GM19238 (cell line): ENCODE results near the gene OR8B8.
"Not testable (repeated sequence)": the region's sequence is repeated elsewhere in the genome, so short reads cannot be mapped to it uniquely, and the experiment has no call there.

Experiments
- DNase-seq: peaks from one replicate; pipeline ENCODE4 v3.0.0; 2011; ENCODE audit warnings: low spot score; ENCODE audit not compliant: insufficient read length

The OR8B8 gene

DNA sequence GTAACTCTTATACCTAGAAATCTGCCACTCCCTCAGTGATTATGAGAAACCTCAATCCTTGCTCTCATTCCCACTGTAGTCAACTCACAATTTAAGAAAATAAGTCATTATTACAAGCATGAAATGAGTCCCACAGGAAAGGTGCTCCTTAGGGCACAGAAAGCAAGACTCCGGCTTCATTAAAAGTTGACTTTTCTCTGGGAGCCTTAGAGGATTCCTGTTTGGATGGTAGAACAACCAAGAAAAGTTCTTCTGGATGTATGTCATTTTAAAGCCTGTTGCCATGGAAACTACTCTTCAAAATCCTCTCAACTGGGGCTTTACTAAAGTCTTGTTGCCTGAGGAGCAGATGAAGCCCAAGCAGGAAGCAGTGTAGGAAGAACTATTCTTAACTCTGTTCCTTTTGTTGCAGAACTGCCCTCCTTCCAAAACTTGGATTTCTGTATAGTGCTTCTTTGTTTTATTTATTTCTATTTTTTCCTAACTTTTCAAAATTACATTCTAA lies at the start of gene OR8B8:
OR8B8 (minus strand) TSS at position 51 of the 505 bp plus-strand sequence. CDS start 4,611 bp downstream, outside the sequence.
- DNase-seq, result no peak

DNA sequence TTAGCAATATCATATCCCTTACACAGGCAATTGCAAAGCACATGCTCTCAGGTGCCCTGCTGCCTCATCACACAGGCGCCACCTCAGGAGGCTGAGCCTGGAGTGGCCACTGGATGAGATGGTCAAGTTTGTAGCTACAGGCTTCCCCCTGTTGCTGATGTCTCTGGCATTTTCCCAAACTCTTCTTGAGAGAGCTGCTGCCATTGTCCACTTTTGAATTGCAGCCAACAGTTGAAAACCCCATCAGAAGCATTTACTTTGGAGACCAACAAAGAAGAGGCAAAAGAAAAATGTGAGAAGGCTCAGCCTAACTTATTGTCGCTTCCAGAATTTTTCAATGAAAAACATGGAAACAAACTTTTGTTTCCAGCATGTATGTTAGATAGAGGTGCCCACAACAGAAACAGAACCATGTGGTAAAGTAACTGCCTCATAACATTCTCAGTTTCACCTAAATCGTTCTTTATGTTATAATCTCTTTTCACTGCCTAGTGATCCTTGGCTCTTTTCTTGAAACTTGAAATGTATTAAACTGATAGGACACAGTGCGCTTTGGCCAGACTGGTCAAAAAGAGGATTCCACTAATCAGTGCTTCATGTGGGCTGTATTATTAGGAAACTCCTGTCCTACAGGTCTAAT lies 47.6 kb upstream of the OR8B8 start:
- DNase-seq, result no peak

DNA sequence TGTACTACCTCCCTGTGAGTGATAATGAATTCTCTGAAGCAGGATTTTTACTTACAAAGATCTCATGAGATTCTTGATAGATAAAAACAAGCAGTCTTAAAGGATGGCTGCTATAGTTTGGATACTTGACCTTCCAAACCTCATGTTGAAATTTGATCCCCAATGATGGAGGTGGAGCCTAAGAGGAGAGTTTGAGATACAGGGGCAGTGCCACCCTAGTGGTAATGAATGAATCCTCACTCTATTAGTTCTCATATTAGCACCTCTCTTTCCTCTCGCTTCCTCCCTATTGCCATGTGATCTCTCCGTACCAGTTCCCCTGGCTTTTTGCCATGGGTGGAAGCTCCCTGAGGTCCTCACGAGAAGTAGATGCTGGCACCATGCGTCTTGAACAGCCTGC lies 37.9 kb upstream of the OR8B8 start:
- DNase-seq, result no peak

- DNase-seq, result no peak
Observed at GRCh38 chr11:124482362-124483147, 37.1 kb upstream of the OR8B8 start.

- no peak for DNase-seq
Observed at GRCh38 chr11:124481365-124482323, 36.1 kb upstream of the OR8B8 start.

GRCh38 chr11:124479561-124479960 lies 34.1 kb upstream of the OR8B8 start:
- DNase-seq, result no peak

DNA sequence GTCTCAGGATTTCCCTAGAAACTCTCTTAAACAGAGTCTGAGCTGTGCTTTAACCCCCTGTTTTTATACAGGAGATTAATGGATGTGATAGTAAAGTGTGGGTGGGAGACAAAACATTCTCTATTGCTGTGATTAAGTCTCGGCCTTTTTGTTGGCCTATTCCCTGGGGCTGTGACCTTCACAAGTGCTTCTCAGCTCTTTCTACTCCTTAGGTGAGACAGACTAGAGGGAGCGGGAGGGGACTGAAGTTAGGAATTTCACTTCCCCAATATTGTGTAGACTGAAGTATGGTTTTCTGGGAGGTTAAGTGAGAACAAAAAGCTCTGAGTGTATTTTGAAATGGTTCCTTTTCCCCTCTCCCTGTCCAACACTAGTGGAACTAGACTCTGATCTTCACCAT lies 29.8 kb upstream of the OR8B8 start:
- no peak for DNase-seq

- no peak for DNase-seq
Observed at GRCh38 chr11:124474779-124475178, 29.3 kb upstream of the OR8B8 start.

DNA sequence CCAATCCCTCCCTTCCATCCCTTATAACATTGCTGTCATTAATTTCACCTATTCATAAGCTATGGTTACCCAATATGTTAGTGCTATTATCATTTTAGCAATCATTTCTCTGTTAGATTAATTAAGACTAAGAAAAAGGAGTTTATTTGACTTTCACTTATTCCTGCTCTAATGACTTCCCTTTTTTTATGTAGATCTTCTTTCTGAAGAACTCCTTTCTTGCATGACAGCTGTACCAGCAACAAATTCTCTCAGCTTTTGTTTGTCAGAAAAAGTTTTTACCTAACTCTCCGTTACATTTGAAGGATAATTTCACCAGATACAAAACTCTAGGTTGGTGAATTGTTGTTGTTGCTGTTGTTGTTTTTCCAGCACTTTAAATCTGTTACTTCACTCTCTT lies 28.6 kb upstream of the OR8B8 start:
- no peak for DNase-seq

DNA sequence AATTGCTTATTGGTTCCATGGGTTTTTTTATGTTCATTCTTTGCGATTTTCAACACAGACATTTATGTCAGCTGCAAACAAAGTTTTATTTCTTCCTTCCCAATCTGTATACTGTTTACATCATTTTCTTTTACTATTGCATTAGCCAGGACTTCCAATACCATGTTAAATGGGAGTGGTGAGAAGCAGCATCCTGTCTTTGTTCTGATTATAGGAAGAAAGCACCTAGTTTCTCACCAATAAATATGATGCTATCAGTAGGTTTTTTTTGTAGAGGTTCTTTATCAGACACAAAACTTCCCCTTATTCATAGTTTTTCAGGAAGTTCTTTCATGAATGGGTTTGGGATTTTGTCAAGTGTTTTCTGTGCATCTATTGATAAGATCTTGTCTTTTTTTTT lies 28.0 kb upstream of the OR8B8 start:
- no peak for DNase-seq

DNA sequence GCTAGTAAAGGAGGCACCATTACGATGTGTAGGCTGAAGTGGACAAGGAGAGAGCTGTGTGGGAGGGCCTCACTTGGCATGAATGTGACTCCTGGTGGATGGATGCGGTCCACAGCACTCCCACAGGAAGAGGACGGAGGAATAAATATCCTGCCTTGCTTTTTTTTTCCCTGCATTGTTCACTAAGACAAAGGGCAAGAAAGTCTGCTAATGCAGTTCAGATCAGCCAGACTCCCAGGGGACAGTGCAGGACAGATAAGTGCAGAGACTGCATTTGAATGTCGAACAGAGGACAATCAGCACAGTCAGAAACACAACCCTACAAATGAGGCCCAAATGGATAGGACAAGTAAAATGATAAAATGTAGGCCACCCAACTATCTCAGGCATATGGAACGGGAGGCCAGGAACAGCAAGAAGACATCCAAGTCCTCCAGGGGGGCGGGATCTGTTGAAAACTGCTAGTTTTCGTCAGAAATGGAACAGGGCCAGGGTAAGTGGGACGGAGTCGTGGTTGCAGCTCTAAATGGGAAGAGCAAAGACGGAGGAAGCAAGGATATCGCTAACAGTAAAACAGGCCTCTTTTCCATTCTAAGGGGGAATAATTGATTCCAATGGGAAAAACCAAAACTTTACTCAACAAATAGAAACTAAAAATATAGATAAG lies 25.2 kb upstream of the OR8B8 start:
- DNase-seq, result no peak

DNA sequence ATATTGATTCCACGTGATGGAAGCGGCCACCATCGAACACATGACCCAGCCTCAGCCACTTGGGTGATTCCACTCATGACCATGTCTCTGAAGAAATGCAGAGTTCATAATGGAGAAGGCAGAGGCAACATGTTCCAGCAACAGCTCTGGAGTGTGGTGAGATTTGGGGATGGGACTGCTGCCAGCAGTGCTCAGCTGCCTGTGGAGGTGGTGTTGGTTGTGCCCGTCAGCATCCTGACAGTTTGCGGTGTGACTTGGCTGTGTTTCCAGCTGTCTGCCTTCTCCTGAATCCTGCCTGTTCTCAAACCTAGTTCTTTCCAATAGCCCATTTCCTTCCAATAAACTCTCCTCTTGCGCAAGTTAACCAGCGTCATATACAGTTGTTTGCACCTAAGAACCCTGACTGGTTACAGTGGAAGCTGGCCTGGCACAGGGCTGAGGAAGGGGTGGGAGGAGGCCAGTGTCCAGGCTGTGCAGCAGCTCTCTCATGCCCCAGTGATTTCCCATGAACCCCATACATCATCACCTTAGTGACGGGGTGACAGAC lies 22.0 kb upstream of the OR8B8 start:
- DNase-seq, result no peak

DNA sequence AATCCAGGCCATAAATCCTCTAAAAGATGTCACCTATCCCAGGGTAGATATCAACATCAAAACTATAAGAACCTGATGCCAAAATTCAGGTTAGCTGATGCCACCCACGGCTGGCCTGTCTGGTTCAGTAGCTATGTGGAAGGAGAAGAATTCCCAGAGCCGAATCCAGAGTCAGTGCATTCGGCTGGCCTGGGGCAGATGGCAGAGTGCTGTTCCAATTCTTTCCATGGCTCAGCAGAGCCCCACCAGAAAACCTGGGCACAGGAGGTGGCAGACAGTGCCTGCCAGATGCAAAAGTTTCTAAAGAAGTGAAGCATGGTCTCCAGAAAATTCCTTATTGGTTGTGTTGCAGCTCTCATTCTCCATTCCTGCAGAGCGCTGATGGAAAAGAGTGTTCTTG lies 19.9 kb upstream of the OR8B8 start:
- no peak for DNase-seq

GRCh38 chr11:124463990-124464389 lies 18.5 kb upstream of the OR8B8 start:
- DNase-seq, result no peak

GRCh38 chr11:124463324-124463723 lies 17.8 kb upstream of the OR8B8 start:
- DNase-seq, result no peak

GRCh38 chr11:124460459-124460858 lies 15.0 kb upstream of the OR8B8 start:
- no peak for DNase-seq

- not testable (repeated sequence) for DNase-seq
Observed at GRCh38 chr11:124459379-124459778, 13.9 kb upstream of the OR8B8 start.

DNA sequence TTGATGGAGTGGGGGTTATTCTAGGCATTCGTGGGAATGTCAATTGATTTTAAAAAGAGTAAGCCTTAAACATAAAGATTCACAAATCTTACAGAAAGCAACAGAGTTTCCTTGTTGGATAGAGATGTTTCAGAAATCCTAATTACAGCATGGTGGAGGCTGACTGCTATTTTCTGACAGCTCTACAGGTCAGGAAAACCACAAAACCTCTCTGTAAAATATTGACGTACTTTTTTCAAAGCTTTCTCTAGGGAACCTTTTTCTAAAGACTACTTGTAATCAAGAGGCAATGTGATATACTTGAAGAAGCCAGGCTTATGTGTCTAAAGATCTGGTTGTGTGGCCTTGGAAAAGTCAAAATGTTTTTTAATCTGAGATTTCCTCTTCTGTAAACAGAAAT lies 9.1 kb upstream of the OR8B8 start:
- no peak for DNase-seq

GRCh38 chr11:124446916-124447315 lies 1.4 kb upstream of the OR8B8 start:
- no peak for DNase-seq

GRCh38 chr11:124442847-124443246 lies 2.6 kb downstream of the OR8B8 start:
- no peak for DNase-seq

DNA sequence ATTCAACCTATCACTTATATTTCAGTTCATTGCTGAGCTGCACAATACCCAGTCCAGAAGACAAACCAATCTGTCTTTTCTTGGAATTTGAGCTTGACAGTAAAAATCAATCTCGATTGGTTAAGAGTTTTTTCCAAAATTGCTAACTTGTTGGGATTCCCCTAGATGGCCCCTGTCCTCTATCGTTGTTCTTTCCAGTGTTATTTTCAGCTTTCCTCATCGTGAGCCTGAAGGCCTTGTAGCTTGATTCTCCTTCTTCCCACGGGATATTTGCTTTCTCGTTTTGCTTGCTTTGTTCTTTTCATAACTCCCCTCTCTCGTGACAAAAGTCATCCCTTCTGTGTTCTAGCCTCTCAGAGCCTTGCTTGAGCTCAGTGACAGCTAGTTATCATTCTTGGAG lies 3.1 kb downstream of the OR8B8 start:
- no peak for DNase-seq
